MM.1S (cell line): ENCODE results near the gene PGA4.
"Not testable (repeated sequence)": the region's sequence is repeated elsewhere in the genome, so short reads cannot be mapped to it uniquely, and the experiment has no call there.

Source experiments
- EZH2 ChIP-seq: fragments of 300-600 bp; sonication (generic); optimal IDR thresholded peaks from 2 replicates; pipeline ENCODE3; 2017; ENCODE audit warnings: low read depth, mild to moderate bottlenecking, antibody characterized with exemption, low read length, mixed read lengths
- EZH2phosphoT487 ChIP-seq: fragments of 300-600 bp; sonication (generic); IDR thresholded peaks from 2 replicates; pipeline ENCODE4 v1.6.1; 2018; ENCODE audit warnings: antibody characterized with exemption, low read length
- TF ChIP-seq, protein P1 (sequence below): fragments of 300-600 bp; sonication (generic); IDR thresholded peaks from 2 replicates; pipeline ENCODE4 v1.5.1; 2016; ENCODE audit warnings: antibody characterized with exemption, low read length, mixed read lengths

DNA sequence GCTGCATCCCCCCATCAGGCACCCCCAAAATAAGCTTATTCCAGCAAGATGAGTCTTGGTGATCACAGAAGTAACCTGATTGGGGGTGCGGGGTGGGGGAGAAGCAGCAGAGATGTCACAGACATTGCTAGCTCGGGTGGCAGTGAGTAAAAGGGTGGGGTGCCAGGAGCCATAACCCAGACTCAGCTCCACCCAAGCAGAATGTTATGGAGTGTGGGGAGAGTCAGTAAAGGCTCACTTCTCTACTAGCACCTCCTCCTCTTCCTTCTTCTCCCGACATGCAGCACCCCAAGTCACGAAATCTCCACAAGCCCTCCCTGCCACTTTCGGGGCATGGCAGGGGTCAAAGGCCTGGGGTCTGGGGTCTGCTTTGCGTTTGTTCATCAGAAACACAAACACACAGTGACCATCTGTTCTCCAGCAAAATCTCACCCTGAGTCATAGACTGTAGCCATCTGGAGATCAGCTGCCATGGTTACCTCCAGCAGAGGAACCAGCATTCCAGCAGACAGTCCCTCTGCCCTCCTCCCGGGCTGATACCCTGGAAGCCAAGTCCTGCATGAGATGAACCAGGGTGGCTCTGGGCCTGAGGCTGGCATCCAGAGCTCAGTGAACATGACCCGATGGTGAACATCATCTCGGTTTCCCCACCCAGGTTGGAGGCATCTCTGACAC lies 14.4 kb upstream of the PGA4 start:
- TF ChIP-seq, protein P1, sequence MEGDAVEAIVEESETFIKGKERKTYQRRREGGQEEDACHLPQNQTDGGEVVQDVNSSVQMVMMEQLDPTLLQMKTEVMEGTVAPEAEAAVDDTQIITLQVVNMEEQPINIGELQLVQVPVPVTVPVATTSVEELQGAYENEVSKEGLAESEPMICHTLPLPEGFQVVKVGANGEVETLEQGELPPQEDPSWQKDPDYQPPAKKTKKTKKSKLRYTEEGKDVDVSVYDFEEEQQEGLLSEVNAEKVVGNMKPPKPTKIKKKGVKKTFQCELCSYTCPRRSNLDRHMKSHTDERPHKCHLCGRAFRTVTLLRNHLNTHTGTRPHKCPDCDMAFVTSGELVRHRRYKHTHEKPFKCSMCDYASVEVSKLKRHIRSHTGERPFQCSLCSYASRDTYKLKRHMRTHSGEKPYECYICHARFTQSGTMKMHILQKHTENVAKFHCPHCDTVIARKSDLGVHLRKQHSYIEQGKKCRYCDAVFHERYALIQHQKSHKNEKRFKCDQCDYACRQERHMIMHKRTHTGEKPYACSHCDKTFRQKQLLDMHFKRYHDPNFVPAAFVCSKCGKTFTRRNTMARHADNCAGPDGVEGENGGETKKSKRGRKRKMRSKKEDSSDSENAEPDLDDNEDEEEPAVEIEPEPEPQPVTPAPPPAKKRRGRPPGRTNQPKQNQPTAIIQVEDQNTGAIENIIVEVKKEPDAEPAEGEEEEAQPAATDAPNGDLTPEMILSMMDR = not testable (repeated sequence)
- TF ChIP-seq EZH2, EZH2phosphoT487: not testable (repeated sequence)
